IPS-18c (cell line): ENCODE measurements around the gene SYNE3.
A peak's percentile ranks its signal among the peaks of the same experiment; 100 is the strongest.

Experiments used
- H3K4me3 ChIP-seq: 2 replicates; pipeline ENCODE4 v1.7.0; 2013; ENCODE audit warnings: low read depth, mild to moderate bottlenecking, low read length, moderate library complexity; ENCODE audit not compliant: insufficient read depth
- H3K9me3 ChIP-seq: one replicate; pipeline ENCODE4 v1.6.1; 2013; ENCODE audit warnings: mild to moderate bottlenecking, low read length, moderate library complexity; ENCODE audit not compliant: control insufficient read depth, insufficient read depth

The SYNE3 gene

DNA sequence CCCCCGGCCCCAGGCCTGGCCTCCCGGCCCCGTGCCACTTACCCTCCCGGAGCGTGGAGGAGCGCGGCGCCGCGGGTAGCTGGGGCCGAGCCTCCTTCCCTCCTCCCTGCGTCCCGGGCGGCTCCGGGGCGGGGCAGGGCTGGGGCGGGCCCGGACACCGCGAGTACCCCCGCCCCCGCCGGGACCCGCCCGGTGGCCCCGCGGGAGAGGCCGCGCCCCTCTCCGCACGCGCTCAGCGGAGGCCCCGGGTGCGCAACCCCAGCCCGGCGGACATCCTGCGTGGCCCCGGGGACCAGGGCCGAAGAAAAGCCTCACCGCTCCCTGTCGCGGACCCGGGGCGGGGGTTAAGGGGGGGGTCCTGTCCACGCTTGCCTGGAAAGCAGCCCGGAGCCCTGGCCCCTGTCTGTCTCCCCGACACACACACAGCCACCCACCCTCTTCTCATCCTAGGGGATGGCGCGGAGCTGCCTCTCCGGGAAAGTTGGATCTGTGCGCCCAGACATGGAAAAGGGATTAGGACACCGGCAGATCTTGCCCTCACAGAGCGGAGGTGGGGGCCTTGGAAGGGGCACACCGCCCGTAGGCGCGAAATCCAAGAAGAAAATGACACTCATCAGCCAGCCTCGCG lies at the start of gene SYNE3:
Gene SYNE3, minus strand, starts transcription at position 97 of the 628 bp plus-strand sequence. CDS start 40,829 bp downstream, outside the sequence.
- peak within 1 kb of the TSS; percentile 47 for H3K4me3 ChIP-seq
- H3K9me3 ChIP-seq: no peaks in the 10 kb centered on the region

DNA sequence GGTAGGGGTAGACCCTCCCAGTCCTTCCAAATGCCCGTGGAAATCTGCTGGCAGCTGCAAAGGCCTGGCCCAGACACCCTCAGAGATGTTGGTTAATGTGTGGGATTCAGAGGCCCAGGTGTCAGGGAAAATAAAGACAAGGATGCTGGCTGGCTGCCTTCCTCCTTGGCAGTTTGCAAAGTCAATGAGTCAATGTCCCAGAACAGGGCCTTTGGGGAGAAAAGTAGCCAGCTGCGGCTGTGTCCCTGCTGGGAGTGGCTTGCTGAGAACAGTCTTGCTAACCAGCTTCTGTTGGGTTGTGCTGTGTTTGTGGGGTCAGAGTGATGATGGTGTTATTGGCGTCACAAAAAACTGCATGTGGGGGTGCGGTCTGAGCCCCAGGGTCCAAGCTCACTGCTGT lies 47.6 kb upstream of the SYNE3 start:
- H3K4me3 ChIP-seq: no peak overlapping the region
- H3K9me3 ChIP-seq: no peaks in the 10 kb centered on the region

GRCh38 chr14:95562892-95563685 lies 46.6 kb upstream of the SYNE3 start:
- no peaks in the 10 kb centered on the region for H3K9me3 ChIP-seq
- H3K4me3 ChIP-seq: no peak overlapping the region

- Histone ChIP-seq H3K4me3 (no peak overlapping the region), H3K9me3 (no peaks in the 10 kb centered on the region)
These were observed 44.6 kb upstream of the SYNE3 start for GRCh38 chr14:95561001-95561412.

DNA sequence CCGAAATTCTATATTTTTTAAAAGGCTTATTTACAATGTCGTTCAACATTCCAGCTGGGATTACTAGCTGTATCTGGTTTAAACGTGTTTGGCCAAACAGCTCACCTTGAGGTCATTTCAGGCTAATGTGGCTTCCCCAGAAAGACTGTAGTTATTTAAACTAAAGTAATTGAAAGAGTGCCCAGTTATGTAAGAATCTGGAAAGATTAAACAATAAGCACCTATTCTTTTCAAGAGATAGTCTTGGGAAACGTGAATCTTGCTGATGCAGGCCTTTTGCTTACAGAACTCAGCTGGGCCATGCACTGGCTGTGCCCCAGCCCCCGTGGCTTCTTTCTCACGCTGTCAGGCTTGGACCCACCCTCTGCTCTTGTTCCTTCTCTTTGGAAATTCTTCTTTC lies 42.8 kb upstream of the SYNE3 start:
- Histone ChIP-seq H3K9me3 (no peaks in the 10 kb centered on the region), H3K4me3 (no peak overlapping the region)

GRCh38 chr14:95557832-95558231 lies 41.4 kb upstream of the SYNE3 start:
- H3K4me3 ChIP-seq: no peak overlapping the region
- H3K9me3 ChIP-seq: no peaks in the 10 kb centered on the region

GRCh38 chr14:95557291-95557690 lies 40.8 kb upstream of the SYNE3 start:
- Histone ChIP-seq H3K9me3 (no peaks in the 10 kb centered on the region), H3K4me3 (no peak overlapping the region)

DNA sequence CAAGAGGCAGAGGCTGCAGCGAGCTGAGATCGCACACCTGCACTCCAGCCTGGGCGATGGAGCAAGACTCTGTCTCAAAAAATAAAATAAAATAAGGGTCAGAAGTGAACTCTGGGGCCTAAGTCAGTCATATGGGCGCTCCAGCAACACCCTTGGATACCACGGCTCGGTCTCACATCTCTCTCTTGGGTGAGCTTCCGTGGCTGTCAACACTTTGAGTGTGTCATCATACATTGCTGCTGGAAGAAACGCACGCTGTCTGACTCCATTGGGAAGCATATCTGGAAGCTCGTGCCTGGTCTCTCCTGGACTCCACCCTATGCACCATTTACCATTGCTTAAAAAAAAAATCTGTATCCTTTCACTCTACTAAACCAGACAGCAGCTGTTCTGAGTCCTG lies 38.6 kb upstream of the SYNE3 start:
- Histone ChIP-seq H3K4me3 (no peak overlapping the region), H3K9me3 (no peaks in the 10 kb centered on the region)

GRCh38 chr14:95553141-95553540 lies 36.7 kb upstream of the SYNE3 start:
- Histone ChIP-seq H3K9me3 (no peaks in the 10 kb centered on the region), H3K4me3 (no peak overlapping the region)

GRCh38 chr14:95551435-95551834 lies 35.0 kb upstream of the SYNE3 start:
- Histone ChIP-seq H3K4me3 (no peak overlapping the region), H3K9me3 (no peaks in the 10 kb centered on the region)

DNA sequence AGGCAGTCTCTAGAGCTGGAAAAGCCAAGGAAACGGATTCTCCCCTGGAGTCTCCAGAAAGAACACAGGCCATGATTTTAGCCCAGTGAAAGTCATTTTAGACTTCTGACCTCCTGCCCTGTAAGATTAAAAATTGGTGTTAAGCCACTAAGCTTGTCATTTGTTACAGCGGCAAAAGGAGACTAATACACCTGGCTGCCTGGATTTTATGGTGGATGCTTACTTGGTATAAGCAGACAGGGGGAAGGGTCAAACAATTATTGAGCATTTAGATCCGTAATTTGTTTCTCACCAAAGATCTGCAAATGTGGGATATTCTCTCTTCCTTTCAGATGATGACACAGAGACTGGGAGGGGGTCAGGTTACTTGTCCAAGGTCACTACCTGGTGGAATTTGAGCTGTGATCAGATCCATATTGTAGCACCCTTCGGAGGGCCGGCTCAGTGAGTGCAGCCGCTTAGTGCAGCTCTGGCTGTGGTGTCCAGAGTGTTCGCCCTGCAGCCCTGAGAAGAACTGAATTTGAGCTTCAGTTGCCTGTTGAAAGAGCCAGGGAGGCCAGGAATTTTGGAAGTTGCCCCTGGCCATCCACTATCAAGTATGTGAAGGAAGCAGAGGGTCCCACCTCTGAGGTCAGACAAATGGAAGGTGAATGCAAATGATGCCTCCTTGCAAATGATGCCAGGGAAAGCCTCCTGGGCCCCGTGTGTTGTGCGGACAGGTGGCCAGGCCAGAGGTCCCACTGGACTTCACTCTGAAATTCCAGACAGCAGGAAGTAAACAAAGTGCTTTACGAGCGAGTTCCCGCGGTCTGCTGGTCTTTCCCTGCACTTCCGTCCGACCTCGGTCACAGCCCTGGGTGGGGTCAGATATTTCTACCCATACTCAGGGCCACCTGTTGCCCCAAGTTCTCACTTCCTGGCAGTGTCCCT lies 33.5 kb upstream of the SYNE3 start:
- no peak overlapping the region for H3K4me3 ChIP-seq

DNA sequence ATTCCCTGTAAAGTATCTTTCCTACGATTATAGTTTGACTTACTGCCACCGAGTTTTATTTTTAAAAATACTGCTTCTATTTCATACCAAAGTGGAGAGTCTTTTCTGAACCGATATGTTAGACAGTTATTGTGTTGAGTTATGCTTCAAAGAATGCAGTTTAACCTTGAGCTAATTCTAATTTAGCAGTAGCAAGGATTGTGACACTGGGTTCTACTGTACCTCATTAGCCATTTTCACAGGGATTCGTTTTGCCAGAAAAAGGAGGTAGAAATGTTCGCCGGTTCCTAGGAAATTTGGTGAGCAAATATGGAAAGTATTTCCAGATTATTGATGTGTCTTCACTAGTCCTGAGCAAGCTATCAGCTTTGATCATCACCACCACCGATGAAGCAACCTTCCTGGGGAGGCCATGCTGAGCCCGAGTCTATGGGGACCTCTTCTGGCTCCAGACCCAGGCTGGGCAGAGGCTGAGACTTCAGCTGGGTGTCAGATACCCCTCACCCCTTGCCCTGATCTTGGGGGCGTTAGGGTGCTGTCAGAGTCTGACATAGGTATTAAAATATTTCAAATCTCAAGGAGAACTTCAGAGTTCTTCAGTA lies 32.0 kb upstream of the SYNE3 start:
- Histone ChIP-seq H3K4me3 (no peak overlapping the region), H3K9me3 (no peaks in the 10 kb centered on the region)

More for the DNA sequence above, 33.5 kb upstream of the SYNE3 start:
- no peaks in the 10 kb centered on the region for H3K9me3 ChIP-seq

- H3K9me3 ChIP-seq: no peaks in the 10 kb centered on the region
- no peak overlapping the region for H3K4me3 ChIP-seq
These were observed 31.3 kb upstream of the SYNE3 start for GRCh38 chr14:95547626-95548327.

DNA sequence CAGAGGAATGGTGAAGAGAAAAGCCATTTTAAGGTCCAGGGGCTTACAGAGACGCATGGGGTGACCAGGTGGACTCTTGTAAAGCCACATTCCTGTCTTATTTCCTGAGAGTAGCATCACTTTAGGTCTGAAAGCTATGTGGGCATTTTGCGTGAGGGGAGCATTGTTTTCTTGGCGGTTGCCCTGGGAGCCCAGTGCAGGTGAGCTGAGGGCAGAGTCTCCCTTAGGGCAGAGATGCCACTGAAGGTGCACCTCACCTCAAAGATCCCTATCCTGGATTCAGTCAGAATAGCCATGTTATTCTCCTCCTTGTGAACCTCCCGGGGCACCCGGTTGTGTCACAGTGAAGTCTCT lies 30.8 kb upstream of the SYNE3 start:
- H3K9me3 ChIP-seq: no peaks in the 10 kb centered on the region
- no peak overlapping the region for H3K4me3 ChIP-seq

DNA sequence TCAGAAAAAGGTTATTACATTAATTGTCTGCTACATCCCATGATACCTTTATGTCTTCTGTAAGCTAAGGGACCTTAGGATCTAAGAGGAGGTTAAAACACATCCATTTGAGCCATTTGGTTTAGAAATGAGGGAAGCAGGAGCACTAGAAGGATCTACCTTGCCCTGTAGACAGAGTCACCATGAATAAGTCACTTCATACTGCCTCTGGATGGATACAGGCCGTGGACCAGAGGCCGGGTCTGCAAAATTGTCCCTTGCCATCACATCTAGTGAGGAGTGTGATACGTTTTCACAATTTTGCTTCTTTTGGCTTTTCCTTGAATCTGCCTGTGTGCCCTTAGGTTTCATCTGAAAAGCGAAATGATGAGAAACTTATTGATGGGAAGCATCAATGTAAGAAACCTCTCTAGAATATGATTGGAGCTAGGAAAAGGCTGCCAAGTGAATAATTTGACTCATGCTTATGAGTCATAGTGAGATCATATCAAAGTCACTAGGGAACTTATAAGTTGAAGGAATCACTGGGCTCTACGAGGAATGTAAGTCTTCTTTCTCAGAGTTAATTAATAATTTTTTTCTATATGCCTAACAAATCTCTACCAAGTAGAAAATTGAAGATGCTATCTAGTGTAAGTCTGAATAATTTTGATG lies 29.2 kb upstream of the SYNE3 start:
- Histone ChIP-seq H3K9me3 (no peaks in the 10 kb centered on the region), H3K4me3 (no peak overlapping the region)

- Histone ChIP-seq H3K9me3 (no peaks in the 10 kb centered on the region), H3K4me3 (no peak overlapping the region)
These were observed 28.1 kb upstream of the SYNE3 start for GRCh38 chr14:95544588-95544987.
